ENCODE results near the gene DNPEP.

Gene DNPEP

DNA sequence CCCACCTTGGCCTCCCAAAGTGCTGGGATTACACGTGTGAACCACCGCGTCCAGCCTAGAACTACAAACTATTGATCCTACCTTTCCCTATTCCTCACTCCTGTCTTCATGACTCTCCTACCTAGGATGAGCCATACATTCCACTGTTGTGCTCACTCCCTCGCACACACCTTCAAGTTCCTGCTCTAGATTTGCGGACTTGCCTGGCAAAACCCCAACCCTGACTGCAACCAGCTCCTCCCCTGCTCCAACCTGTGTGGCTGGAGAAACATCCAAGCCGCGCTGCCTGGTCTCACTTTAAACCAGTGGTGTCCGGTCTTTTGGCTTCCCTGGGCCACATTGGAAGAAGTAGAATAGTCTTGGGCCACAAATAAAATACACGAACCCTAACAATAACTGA, 5.0 kb upstream of the DNPEP start:
- DNase-seq (ENCODE audit: low spot score), result no peak
- TF ChIP-seq, protein P1, sequence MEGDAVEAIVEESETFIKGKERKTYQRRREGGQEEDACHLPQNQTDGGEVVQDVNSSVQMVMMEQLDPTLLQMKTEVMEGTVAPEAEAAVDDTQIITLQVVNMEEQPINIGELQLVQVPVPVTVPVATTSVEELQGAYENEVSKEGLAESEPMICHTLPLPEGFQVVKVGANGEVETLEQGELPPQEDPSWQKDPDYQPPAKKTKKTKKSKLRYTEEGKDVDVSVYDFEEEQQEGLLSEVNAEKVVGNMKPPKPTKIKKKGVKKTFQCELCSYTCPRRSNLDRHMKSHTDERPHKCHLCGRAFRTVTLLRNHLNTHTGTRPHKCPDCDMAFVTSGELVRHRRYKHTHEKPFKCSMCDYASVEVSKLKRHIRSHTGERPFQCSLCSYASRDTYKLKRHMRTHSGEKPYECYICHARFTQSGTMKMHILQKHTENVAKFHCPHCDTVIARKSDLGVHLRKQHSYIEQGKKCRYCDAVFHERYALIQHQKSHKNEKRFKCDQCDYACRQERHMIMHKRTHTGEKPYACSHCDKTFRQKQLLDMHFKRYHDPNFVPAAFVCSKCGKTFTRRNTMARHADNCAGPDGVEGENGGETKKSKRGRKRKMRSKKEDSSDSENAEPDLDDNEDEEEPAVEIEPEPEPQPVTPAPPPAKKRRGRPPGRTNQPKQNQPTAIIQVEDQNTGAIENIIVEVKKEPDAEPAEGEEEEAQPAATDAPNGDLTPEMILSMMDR (IDR thresholded peaks at IDR 0.05; ENCODE audit: borderline replicate concordance, control extremely low read depth, extremely low read depth, insufficient read depth, missing control alignments), result no peak
- in situ Hi-C loops (cut with MboI; ENCODE audit: low sequenced_read_pairs, unreplicated experiment), result no loop called here

DNA sequence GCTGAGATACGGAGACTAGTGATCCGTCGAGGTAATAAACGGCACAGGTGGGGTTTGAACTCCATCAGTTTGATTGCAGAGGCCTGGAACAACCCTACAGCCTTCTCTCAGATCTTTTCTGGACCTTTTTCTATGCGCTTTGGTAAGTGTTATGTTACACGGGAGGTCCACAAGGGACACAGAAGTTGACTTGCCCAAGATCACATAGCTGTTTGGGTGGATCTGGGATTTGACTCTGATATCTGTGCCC, 1.1 kb upstream of the DNPEP start:
- TF ChIP-seq, protein P1 (IDR thresholded peaks at IDR 0.05; ENCODE audit: borderline replicate concordance, control extremely low read depth, extremely low read depth, insufficient read depth, missing control alignments), result no peak
- in situ Hi-C loops (cut with MboI; ENCODE audit: low sequenced_read_pairs, unreplicated experiment), result no loop called here
- DNase-seq (ENCODE audit: low spot score), result no peak

DNA sequence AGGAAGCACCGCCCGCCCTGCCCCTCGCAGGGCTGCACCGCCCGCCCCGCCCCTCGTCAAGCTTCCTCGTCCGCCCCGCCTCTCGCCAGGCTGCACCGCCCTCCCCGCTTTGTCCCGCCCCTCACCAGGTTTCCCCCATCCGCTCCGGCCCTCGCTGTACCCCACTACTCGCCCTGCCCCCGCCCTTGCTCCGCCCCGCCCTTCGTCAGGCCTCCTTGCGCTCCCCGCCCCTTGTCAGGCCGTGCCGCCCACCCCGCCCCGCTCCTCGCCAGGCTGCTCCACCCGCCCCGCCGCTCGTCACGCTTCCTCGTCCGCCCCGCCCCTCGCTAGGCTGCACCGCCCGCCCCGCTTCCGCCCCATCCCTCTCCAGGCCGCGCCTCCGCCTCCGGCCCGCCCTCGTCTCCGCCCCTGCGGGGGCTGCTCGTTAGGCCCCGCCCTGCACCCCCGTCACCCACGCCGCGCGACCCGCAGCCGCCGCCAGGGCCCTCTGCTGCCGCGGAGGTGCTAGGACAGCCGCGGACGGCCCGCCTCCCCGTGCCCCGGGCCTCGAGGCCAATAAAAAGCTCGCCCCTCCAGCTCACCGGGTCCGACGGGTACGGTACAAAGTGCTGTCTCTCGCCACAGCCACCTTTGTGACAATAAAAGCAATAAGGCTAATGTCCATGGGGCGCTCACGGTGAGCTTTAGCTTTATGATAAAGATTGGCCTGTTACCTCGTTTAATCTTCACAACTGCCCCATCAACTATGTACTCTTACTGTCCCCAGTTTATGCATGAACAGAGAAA, 602 bp upstream of the DNPEP start:
- peak; percentile 99 for DNase-seq (ENCODE audit: low spot score)
- TF ChIP-seq, protein P1 (IDR thresholded peaks at IDR 0.05; ENCODE audit: borderline replicate concordance, control extremely low read depth, extremely low read depth, insufficient read depth, missing control alignments), result peak; percentile 80
- in situ Hi-C loops (cut with MboI; ENCODE audit: low sequenced_read_pairs, unreplicated experiment), result no loop called here

DNA sequence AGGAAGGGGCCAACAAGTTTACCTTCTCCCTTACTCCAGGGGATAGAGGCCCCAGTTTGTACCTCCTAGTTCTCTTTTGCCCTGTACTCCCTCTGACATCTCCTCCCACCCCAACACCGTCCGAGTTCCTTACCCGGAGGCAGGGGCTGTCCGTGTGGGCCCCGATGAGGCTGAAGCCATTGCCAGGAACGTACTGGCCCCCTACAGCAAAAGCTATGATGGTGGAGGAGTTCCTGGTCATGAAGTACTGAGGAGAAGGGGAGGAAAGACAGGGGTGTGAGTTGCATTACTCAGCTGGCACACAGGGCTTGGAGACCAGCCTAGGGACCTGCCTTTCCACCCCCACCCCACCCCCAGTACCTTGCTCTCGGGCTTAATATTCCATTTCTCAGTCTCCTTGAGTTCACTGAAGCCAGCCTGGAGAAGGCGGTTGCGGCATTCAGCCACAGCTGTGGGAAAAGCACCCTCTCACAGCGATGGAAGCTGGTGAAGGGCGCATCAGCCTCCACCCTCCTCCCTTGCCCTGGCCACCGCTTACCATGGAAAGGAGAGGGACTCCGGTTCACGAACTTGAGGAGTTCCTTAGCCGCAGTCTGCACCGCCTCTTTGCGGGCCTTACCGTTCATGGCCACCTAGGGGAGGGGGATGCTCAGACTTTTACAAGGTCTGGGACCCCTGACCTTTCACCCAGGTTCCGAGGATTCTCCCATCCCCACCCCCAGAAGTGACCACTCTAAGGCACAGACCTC, 1.0 kb downstream of the DNPEP start:
- DNase-seq (ENCODE audit: low spot score), result no peak
- TF ChIP-seq, protein P1 (IDR thresholded peaks at IDR 0.05; ENCODE audit: borderline replicate concordance, control extremely low read depth, extremely low read depth, insufficient read depth, missing control alignments), result no peak
- in situ Hi-C loops (cut with MboI; ENCODE audit: low sequenced_read_pairs, unreplicated experiment), result no loop called here

DNA sequence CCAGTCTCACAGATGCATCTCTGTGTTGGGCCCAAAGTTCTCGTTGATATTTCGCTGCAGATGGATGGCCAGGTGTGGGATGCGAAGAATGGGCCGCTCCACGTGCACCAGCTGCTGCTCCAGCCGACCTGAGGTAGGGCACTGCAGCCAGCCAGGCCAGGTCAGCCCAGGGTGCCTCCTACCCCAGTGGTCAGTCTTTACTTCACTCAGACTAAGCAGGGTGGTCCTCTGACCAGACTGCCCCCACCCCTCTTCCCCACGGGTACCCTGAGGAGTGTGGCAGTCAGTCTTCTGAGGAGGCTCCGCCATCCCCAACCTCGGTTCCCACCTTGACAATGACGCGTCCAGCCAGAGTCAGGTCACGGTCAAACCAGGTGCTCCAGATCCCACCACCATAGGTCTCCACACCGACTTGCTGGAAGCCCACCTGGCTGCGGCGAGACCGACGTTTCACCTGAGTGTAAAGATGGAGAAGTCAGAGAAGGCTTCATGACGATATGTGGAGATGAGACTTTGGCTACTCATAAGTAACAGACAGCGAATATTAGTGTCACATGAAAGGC, 1.7 kb downstream of the DNPEP start:
- in situ Hi-C loops (cut with MboI; ENCODE audit: low sequenced_read_pairs, unreplicated experiment), result no loop called here
- TF ChIP-seq, protein P1 (IDR thresholded peaks at IDR 0.05; ENCODE audit: borderline replicate concordance, control extremely low read depth, extremely low read depth, insufficient read depth, missing control alignments), result no peak
- DNase-seq (ENCODE audit: low spot score), result no peak

DNA sequence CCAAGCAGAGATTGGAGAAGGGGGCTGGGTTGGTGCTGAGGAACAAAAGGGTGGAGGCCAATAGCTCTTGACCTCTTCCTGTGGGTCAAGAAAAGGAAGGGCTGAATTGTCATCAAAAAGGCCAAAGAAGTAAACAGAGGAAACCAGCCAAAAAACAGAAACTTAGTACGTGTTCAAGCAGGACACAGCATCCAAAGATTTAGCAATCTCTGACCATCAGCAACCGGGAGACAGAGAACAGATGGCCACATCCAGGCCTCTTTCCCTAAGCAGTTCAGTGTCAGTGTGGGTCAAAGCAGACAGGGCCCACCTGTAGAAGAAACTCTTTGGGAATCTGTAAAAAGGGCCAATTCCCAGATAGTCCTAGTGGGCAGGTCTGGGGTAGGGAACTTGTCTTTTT, 2.9 kb downstream of the DNPEP start:
- DNase-seq (ENCODE audit: low spot score), result no peak
- TF ChIP-seq, protein P1 (IDR thresholded peaks at IDR 0.05; ENCODE audit: borderline replicate concordance, control extremely low read depth, extremely low read depth, insufficient read depth, missing control alignments), result no peak
- in situ Hi-C loops (cut with MboI; ENCODE audit: low sequenced_read_pairs, unreplicated experiment), result no loop called here
